Activated CD4-positive, alpha-beta T cell treated with anti-CD3 and anti-CD28 coated beads, Interleukin-2, amount 10 ng/mL, durations not matched to agents 7 days and 5 days (primary cell): Measurements from ENCODE around the gene ADGRE3. TPM values are rescaled to one million over a fixed set of nuclear protein-coding genes. Genes with fewer than 3 reads are reported as not detected.
"Not testable (repeated sequence)": the region's sequence is repeated elsewhere in the genome, so short reads cannot be mapped to it uniquely, and the experiment has no call there.

Experiments used
- CTCF ChIA-PET: fragments of 350-600 bp; sonication (Branson Sonifier 250); formaldehyde crosslinking; loops from one replicate; lab custom pipeline; 2021; ENCODE audit warnings: antibody characterized with exemption; lab: Charles Lee
- POLR2A ChIA-PET: fragments of 350-600 bp; sonication (Branson Sonifier 250); formaldehyde crosslinking; loops from one replicate; lab custom pipeline; 2021; ENCODE audit warnings: antibody characterized with exemption; lab: Charles Lee
- DNase-seq: peaks from one replicate; pipeline ENCODE4 v3.0.0-alpha.2; 2020
- H3K27ac Mint-ChIP-seq: one replicate; pipeline ENCODE4 v1.8.0; 2021; ENCODE audit warnings: mild to moderate bottlenecking, moderate library complexity, mixed read lengths
- H3K27me3 Mint-ChIP-seq: one replicate; pipeline ENCODE4 v1.8.0; 2021; ENCODE audit warnings: mixed read lengths
- H3K36me3 Mint-ChIP-seq: one replicate; pipeline ENCODE4 v1.8.0; 2021; ENCODE audit warnings: low read depth, mixed read lengths
- H3K4me1 Mint-ChIP-seq: one replicate; pipeline ENCODE4 v1.8.0; 2021; ENCODE audit warnings: mixed read lengths
- H3K4me3 Mint-ChIP-seq: one replicate; pipeline ENCODE4 v1.8.0; 2021; ENCODE audit warnings: mild to moderate bottlenecking, moderate library complexity, mixed read lengths
- H3K9me3 Mint-ChIP-seq: one replicate; pipeline ENCODE4 v1.8.0; 2021; ENCODE audit warnings: mixed read lengths
- total RNA-seq, 2 experiments: library from RNA; stranded (reverse); gene quantifications; one replicate each; pipeline ENCODE4 v1.2.3, GENCODE V29; 2021

Gene ADGRE3
- total RNA-seq, 2 experiments from 2014 or later, result not detected

- H3K27me3 Mint-ChIP-seq, result no peaks in the 10 kb centered on the region
- no peaks in the 10 kb centered on the region for H3K9me3 Mint-ChIP-seq
- DNase-seq, result no peak
- no peaks in the 10 kb centered on the region for H3K4me1 Mint-ChIP-seq
- H3K4me3 Mint-ChIP-seq, result no peak overlapping the region
- no peak overlapping the region for H3K27ac Mint-ChIP-seq
- POLR2A ChIA-PET, result no interaction called here
- CTCF ChIA-PET, result no interaction called here
- no peaks in the 10 kb centered on the region for H3K36me3 Mint-ChIP-seq
Observed at GRCh38 chr19:14612657-14613056, 62.0 kb downstream of the ADGRE3 start.

GRCh38 chr19:14612242-14612641 lies 62.4 kb downstream of the ADGRE3 start:
- CTCF ChIA-PET, H3K36me3 Mint-ChIP-seq, H3K27me3 Mint-ChIP-seq, H3K9me3 Mint-ChIP-seq, DNase-seq, POLR2A ChIA-PET, H3K27ac Mint-ChIP-seq, H3K4me1 Mint-ChIP-seq, H3K4me3 Mint-ChIP-seq: not testable (repeated sequence)

GRCh38 chr19:14611051-14611450 lies 63.6 kb downstream of the ADGRE3 start:
- Mint-ChIP-seq H3K4me3 (no peak overlapping the region), H3K27me3 (no peaks in the 10 kb centered on the region), H3K27ac (no peak overlapping the region), H3K4me1 (no peaks in the 10 kb centered on the region), H3K36me3 (no peaks in the 10 kb centered on the region), H3K9me3 (no peaks in the 10 kb centered on the region)
- ChIA-PET POLR2A (no interaction called here), CTCF (interaction anchor here (0.6 to 1.2 kb wide), 3 partner anchors 13 to 1115 kb away, joined by 3 to 8 read pairs (median 4); no protein-coding TSS in a partner anchor)
- DNase-seq, result no peak

- Mint-ChIP-seq H3K4me3 (no peak overlapping the region), H3K27me3 (no peaks in the 10 kb centered on the region), H3K4me1 (peaks cover 4% of the 10 kb centered on the region), H3K27ac (no peak overlapping the region), H3K36me3 (no peaks in the 10 kb centered on the region), H3K9me3 (no peaks in the 10 kb centered on the region)
- ChIA-PET CTCF (no interaction called here), POLR2A (no interaction called here)
- DNase-seq, result no peak
Observed at GRCh38 chr19:14606627-14607026, 68.0 kb downstream of the ADGRE3 start.

GRCh38 chr19:14603990-14604387 lies 70.7 kb downstream of the ADGRE3 start:
- Mint-ChIP-seq H3K27ac (no peak overlapping the region), H3K4me3 (no peak overlapping the region), H3K4me1 (peaks cover 4% of the 10 kb centered on the region), H3K36me3 (no peaks in the 10 kb centered on the region), H3K27me3 (no peaks in the 10 kb centered on the region), H3K9me3 (no peaks in the 10 kb centered on the region)
- DNase-seq, result no peak
- ChIA-PET POLR2A (no interaction called here), CTCF (interaction anchor here (0.6 to 0.7 kb wide), 2 partner anchors 24 to 465 kb away, joined by 3 read pairs; no protein-coding TSS in a partner anchor)

- POLR2A ChIA-PET, result no interaction called here
Observed at GRCh38 chr19:14599548-14600147, 75.0 kb downstream of the ADGRE3 start.

DNA sequence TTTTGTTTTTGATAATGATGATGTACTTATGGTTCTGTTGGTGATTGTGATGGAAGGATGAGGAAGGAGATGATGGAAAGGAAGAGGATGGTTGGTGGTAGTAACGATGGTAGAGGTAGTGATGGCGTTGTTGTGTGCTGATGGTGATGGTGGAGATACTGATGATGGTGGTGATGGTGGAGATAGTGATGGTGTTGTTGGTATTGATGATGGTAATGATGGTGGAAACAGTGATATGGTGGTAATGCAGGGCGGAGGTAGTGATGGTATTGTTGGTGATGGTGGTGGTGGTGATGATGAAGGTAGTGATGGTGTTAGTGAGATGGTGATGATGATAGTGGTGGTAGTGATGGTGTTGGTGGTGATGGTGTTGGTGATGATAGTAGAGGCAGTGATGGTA lies 79.1 kb downstream of the ADGRE3 start:
- no peak for DNase-seq
- no peaks in the 10 kb centered on the region for H3K4me1 Mint-ChIP-seq
- H3K4me3 Mint-ChIP-seq, result no peak overlapping the region
- H3K27ac Mint-ChIP-seq, result no peak overlapping the region
- peaks cover 3% of the 10 kb centered on the region for H3K36me3 Mint-ChIP-seq
- H3K9me3 Mint-ChIP-seq, result peaks cover 6% of the 10 kb centered on the region
- ChIA-PET POLR2A (no interaction called here), CTCF (no interaction called here)
- H3K27me3 Mint-ChIP-seq, result no peaks in the 10 kb centered on the region

More at GRCh38 chr19:14599548-14600147, 75.0 kb downstream of the ADGRE3 start:
- Mint-ChIP-seq H3K4me3 (no peak overlapping the region), H3K27me3 (no peaks in the 10 kb centered on the region), H3K9me3 (peaks cover 6% of the 10 kb centered on the region), H3K36me3 (peaks cover 3% of the 10 kb centered on the region), H3K4me1 (peaks cover 4% of the 10 kb centered on the region), H3K27ac (no peak overlapping the region)
- no peak for DNase-seq
- CTCF ChIA-PET, result no interaction called here

DNA sequence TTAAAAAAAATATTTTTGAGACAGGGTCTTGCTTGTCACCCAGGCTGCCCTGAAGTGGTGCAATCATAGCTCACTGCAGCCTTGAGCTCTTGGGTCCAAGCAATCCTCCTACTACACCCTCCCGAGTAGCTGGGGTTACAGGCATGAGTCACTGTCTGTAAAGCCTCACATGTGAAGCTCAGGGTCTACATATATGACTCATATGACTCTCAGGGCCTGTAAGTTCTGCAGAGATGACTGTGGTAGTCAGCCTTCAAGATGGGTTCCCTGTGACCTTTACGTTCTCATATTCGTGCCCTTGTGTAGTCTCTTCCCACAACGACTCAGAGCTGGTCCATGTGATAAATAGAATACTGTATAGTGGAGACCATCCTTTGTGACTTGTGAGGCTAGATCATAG lies 85.2 kb downstream of the ADGRE3 start:
- POLR2A ChIA-PET, H3K27me3 Mint-ChIP-seq: not testable (repeated sequence)

DNA sequence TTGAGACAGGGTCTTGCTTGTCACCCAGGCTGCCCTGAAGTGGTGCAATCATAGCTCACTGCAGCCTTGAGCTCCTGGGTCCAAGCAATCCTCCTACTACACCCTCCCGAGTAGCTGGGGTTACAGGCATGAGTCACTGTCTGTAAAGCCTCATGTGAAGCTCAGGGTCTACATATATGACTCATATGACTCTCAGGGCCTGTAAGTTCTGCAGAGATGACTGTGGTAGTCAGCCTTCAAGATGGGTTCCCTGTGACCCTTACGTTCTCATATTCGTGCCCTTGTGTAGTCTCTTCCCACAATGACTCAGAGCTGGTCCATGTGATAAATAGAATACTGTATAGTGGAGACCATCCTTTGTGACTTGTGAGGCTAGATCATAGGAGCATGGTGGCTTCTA lies 89.5 kb downstream of the ADGRE3 start:
- not testable (repeated sequence) for H3K27ac Mint-ChIP-seq, H3K4me3 Mint-ChIP-seq

More for the DNA sequence above, 85.2 kb downstream of the ADGRE3 start:
- DNase-seq, H3K36me3 Mint-ChIP-seq, CTCF ChIA-PET, H3K4me1 Mint-ChIP-seq, H3K27ac Mint-ChIP-seq, H3K4me3 Mint-ChIP-seq, H3K9me3 Mint-ChIP-seq: not testable (repeated sequence)

GRCh38 chr19:14584372-14584771 lies 90.3 kb downstream of the ADGRE3 start:
- CTCF ChIA-PET, H3K27ac Mint-ChIP-seq, H3K4me1 Mint-ChIP-seq, DNase-seq, POLR2A ChIA-PET, H3K36me3 Mint-ChIP-seq, H3K4me3 Mint-ChIP-seq, H3K9me3 Mint-ChIP-seq, H3K27me3 Mint-ChIP-seq: not testable (repeated sequence)

More for the DNA sequence above, 89.5 kb downstream of the ADGRE3 start:
- DNase-seq, H3K27me3 Mint-ChIP-seq, CTCF ChIA-PET, H3K4me1 Mint-ChIP-seq, POLR2A ChIA-PET, H3K9me3 Mint-ChIP-seq, H3K36me3 Mint-ChIP-seq: not testable (repeated sequence)

- Mint-ChIP-seq H3K27ac (no peak within 1 kb of the TSS), H3K4me3 (no peak within 1 kb of the TSS)
- POLR2A ChIA-PET, result no interaction called here
Observed at GRCh38 chr19:14582894-14583340, 91.7 kb downstream of the ADGRE3 start, which contains the start of gene CLEC17A. Gene CLEC17A (plus strand): TSS chr19:14583084. CDS start chr19:14583161, 77 bp downstream.

DNA sequence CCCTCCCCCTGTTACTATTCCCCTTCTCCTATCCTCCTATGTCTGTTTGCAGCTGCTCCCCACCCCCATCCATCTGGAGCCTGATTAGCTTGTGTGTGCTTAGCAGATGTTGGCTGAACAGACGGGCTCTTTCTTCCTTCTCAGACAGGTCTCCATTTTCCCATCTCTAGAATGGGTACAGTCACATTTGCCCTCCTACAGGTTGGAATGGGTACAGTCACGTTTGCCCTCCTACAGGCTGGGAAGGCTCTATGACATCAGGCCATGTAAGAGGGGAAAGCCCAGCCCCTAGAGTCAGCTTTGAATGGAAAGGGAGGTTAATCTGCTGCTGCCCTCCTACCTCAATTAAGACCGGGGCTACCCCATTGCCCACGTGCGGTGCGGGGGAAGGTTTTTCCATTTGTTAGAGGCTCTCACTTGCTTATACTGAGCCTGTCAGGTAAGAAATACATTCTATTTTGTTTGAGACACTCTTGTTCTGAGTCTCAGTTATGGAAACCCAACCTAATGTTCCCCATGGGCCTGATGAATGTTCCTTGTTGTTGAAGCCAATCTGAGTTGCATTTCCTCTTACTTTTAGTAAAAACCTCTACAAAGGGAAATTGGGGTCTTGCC lies 93.9 kb downstream of the ADGRE3 start:
- POLR2A ChIA-PET, result no interaction called here
- DNase-seq, result no peak
- H3K4me3 Mint-ChIP-seq, result no peak overlapping the region
- H3K27me3 Mint-ChIP-seq, result no peaks in the 10 kb centered on the region
- H3K36me3 Mint-ChIP-seq, result no peaks in the 10 kb centered on the region
- peaks cover 3% of the 10 kb centered on the region for H3K4me1 Mint-ChIP-seq
- CTCF ChIA-PET, result interaction anchor here (0.6 to 2.0 kb wide), 4 partner anchors 9 to 1568 kb away, joined by 3 to 9 read pairs (median 4); partner anchors contain the start of gene NDUFB7
- no peaks in the 10 kb centered on the region for H3K9me3 Mint-ChIP-seq
- H3K27ac Mint-ChIP-seq, result no peak overlapping the region

More at GRCh38 chr19:14582894-14583340, 91.7 kb downstream of the ADGRE3 start, which contains the start of gene CLEC17A:
- Mint-ChIP-seq H3K9me3 (no peaks in the 10 kb centered on the region), H3K36me3 (no peaks in the 10 kb centered on the region), H3K27me3 (no peaks in the 10 kb centered on the region), H3K4me1 (peaks cover 3% of the 10 kb centered on the region)
- CTCF ChIA-PET, result no interaction called here
- no peak for DNase-seq

GRCh38 chr19:14577885-14578427 lies 96.7 kb downstream of the ADGRE3 start:
- Mint-ChIP-seq H3K4me1 (peaks cover 6% of the 10 kb centered on the region), H3K27ac (no peak overlapping the region), H3K27me3 (no peaks in the 10 kb centered on the region), H3K4me3 (no peak overlapping the region), H3K36me3 (no peaks in the 10 kb centered on the region), H3K9me3 (no peaks in the 10 kb centered on the region)
- no peak for DNase-seq
- CTCF ChIA-PET, result interaction anchor here (1.1 kb wide), 1 partner anchor 107 kb away, joined by 3 read pairs; no protein-coding TSS in a partner anchor
- POLR2A ChIA-PET, result no interaction called here
